NCI-H2081 treated with DMSO at 0.1 percent for 48 hours (cell line): Measurements from ENCODE around the gene PROC.

ENCODE experiments used
- DNase-seq: peaks from one replicate; lab custom pipeline; 2025; lab: John Stamatoyannopoulos, UW

Gene PROC

DNA sequence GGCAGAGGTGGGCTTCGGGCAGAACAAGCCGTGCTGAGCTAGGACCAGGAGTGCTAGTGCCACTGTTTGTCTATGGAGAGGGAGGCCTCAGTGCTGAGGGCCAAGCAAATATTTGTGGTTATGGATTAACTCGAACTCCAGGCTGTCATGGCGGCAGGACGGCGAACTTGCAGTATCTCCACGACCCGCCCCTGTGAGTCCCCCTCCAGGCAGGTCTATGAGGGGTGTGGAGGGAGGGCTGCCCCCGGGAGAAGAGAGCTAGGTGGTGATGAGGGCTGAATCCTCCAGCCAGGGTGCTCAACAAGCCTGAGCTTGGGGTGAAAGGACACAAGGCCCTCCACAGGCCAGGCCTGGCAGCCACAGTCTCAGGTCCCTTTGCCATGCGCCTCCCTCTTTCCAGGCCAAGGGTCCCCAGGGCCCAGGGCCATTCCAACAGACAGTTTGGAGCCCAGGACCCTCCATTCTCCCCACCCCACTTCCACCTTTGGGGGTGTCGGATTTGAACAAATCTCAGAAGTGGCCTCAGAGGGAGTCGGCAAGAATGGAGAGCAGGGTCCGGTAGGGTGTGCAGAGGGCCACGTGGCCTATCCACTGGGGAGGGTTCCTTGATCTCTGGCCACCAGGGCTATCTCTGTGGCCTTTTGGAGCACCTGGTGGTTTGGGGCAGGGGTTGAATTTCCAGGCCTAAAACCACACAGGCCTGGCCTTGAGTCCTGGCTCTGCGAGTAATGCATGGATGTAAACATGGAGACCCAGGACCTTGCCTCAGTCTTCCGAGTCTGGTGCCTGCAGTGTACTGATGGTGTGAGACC, at the start of gene PROC:
Gene PROC (plus strand): TSS at position 128 of the 812 bp plus-strand sequence. CDS start 1,516 bp downstream, outside the sequence.
- no peak for DNase-seq

DNA sequence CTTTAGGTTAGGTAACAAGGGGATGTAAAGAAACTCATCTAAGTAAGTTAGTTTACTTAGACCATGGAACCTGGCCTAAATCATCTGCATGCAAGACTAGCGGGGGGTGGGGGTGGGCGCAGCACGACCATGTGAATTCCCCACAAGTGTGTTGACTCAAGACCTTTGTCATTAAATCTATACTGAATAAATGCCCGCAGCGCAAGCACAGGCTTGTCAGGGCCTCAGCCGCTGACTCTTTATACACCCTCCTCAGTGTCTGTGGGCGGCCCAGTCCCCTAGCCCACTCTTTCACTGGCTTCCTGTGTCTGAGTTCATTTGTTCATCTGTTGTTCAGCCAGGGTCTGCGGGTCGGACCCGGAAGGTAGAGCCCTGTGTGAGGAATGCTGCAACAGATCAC, 48.2 kb upstream of the PROC start:
- no peak for DNase-seq

GRCh38 chr2:127371037-127371436, 47.2 kb upstream of the PROC start:
- no peak for DNase-seq

DNA sequence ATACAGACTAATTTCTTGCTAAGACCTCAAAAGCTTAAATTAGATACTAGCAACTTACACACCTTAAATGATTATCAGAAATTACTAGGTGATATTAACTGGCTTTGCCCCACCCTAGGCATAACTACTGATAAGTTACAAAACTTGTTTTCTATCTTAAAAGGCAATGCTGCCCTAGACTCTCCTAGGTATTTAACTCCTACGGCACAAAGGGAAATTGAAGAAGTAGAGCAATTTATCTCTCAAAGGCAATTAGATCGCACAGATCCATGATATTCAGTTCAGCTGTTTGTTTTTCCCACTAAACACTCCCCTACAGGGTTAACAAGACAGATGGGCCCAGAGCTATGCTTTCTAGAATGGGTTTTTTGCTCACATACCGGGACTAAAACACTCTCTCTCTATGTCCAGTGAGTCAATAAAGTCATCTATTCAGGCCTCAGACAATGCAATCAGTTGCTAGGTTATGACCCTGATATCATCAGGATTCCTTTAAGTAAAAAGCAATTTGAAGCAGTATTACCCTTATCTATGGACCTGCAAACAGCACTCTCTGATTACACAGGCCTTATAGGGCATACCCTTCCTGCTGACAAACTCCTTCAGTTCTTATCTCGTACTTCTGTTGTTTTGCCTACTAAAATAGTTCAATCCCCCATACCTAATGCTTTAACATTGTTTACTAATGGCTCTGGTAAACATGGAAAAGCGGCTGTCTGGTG, 44.7 kb upstream of the PROC start:
- DNase-seq, result no peak

GRCh38 chr2:127376257-127376656, 42.0 kb upstream of the PROC start:
- no peak for DNase-seq

DNA sequence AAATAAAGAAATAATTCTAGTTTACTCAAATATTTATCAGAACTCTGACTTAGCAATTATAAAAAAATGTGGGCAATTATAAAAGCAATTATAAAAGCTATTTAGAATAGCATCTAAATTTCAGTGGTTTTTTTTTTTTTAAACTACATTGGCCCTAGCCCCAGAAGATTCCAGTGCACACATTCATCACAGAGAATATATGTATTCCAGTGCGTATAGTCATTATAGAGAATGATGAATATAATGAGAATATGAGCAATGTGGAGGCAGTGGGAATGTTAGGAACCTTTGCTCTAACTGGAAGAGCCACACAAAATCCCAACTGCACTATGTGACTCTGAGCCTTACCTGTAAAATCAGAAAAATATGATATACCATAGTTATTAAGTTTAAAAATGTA, 41.0 kb upstream of the PROC start:
- no peak for DNase-seq

DNA sequence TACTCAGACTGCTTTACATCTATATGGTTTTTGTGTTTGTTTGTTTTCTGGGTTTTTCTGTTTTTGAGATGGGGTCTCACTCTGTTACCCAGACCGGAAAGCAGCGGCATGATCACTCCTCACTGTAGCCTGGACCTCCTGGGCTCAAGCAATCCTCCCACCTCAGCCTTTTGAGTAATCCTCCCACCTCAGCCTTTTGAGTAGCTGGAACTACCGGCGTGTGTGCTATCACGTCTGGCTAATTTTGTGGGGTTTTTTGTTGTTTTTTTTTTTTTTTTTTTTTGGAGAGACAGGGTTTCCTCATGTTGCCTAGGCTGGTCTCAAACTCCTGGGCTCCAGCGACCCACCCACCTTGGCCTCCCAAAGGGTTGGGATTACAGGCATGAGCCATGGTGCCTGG, 39.5 kb upstream of the PROC start:
- DNase-seq, result no peak

DNA sequence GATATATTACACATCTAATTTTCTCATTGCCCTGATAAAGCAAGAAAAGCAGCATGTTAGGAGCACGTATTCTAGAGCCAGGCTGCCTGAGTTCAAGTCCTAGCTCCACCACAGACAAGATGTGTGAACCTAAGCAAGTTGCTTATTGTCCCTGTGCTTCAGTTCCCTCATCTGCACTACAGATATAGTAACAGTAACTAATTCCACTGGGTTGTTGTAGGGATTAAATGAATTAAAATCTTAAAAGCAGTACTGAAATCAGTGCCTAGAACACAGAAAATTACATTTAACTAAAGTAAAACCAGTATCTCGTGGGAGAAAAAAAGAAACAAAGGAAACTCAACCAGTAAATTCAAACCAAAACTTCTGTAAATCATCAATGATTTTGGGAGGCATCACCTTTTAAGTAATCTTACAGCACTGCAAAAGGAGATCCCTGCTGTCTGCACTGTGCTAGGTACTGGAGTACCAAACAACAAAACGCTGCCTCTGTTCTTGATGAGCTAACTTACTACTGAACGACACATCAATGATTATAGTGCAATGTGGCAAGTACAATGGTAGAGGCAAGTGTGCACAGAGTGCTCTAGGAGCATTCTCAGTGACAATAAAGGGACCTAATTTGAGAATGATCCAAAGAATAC, 38.4 kb upstream of the PROC start:
- DNase-seq, result no peak

- DNase-seq, result no peak
Measured at GRCh38 chr2:127381762-127382161, 36.5 kb upstream of the PROC start.

DNA sequence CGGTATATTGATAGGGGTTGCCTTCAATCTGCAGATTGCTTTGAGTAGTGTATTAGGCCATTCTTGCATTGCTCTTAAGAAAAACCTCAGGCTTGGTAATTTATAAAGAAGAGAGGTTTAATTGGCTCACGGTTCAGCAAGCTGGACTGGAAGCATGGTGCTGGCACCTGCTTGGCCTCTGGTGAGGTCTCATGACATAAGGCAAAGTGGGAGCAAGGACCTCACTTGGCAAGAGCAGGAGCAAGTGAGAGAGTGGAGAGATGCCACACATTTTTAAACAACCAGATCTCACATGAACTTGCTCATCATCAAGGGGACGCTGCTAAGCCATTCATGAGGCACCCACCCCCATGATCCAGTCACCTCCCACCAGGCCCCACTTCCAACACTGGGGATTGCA, 35.4 kb upstream of the PROC start:
- no peak for DNase-seq

GRCh38 chr2:127384529-127384928, 33.7 kb upstream of the PROC start:
- no peak for DNase-seq

GRCh38 chr2:127386246-127386645, 32.0 kb upstream of the PROC start:
- no peak for DNase-seq

DNA sequence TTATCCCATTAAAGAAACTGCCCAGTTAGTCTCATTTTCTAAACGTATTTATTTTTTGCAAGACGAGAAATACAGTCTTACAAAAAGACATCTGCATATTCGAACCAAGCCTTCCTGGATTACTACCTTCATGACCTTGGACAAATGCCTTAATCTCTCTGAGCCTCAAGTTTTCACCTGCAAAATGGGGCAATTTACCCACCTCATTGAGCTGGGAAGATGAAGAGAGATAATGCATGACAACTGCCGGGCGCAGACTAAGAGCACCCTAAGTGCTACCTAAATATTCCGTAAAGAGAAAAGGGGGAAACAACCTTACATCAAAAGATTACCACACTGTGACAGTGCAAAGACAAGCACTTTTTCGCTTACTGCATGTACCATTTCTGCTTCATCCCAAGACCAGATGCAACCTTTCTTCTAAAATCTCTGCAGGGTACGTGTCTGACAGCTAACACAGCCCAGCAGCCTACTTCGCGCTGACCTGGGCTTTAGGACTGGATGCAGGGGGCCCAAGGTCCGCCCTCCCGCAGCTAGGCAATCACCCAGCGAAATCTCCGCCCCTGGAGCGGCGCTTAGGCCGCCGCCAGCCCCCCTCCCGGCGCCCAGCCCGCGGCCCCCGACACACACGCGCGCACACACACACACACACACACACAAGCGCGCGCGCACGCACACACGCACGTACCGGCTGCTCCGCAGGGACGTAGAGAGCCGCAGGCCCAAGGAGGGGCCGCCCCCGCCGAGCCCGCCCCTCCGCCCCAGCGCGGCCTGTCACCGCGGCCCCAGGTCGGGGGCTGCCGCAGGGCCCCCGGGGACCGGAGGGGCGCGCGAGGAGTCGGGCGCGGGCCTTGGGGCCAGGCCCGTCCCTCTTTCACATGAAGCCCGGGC, 31.2 kb upstream of the PROC start:
- peak; percentile 11 for DNase-seq

- peak; percentile 40 for DNase-seq
Measured at GRCh38 chr2:127387655-127388422, 30.4 kb upstream of the PROC start, which contains the start of gene MAP3K2. TSS of gene MAP3K2 (minus strand) at chr2:127387975. CDS start at chr2:127343129, 44,846 bp downstream.

- DNase-seq, result no peak
Measured at GRCh38 chr2:127388423-127389164, 29.6 kb upstream of the PROC start.

DNA sequence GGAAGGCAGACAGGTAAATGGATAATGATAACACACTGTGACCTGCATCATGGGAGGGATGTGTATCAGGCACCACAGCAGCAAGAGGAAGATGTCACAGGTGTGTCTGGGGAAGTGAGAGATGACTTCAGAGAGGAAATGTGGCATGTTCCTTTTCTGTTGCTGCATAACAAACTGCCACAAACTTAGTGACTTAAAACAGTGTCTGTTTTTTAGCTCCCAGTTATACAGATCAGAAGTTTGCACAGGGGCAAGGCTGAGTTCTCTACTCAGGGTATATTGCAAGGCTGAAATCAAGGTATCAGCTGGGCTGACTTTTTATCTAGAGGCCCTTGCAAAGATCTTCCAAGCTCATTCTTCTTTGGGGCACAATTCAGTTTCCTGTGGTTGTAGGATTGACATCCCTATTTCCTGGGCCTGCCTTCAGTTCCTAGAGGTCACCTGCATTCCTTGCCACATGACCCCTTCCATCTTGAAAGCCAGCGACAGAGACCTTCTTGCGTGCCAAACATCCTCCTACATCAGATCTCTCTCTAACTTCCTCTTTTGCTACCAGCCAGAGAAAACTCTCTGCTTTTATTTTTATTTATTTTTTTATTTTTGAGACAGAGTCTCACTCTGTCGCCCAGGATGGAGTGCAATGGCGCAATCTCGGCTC, 28.3 kb upstream of the PROC start:
- DNase-seq, result no peak

DNA sequence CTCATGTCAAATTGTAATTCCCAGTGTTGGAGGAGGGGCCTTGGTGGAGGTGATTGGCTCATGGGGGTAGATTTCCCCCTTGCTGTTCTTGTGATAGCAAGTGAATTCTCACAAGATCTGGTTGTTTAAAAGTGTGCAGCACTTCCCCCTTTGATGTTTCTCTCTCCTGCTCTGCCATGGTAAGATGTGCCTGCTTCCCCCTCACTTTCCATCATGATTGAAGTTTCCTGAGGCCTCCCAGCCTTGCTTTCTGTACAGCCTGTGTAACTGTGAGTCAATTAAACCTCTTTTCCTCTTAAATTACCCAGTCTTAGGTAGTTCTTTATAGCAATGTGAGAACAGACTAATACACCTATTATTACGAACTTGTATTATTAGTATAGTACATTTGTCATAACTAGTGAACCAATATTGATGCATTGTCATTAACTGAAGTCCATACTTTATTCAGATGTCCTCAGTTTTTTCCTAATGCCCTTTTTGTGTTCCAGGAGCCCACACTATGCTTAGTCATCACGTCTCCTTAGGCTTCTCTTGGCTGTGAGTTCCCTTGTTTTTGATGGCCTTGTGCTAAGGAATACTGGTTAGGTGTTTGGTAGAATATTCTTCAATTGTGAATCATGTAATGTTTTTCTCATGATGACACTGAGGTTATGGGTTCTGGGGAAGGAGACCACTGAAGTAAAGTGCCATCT, 25.9 kb upstream of the PROC start:
- no peak for DNase-seq

- DNase-seq, result no peak
Measured at GRCh38 chr2:127392828-127393578, 25.2 kb upstream of the PROC start.
